Activated CD8-positive, alpha-beta memory T cell treated with anti-CD3 and anti-CD28 coated beads for 48 hours (primary cell): ENCODE data around the gene PAFAH1B2.
"Not testable (repeated sequence)": the region's sequence is repeated elsewhere in the genome, so short reads cannot be mapped to it uniquely, and the experiment has no call there.

Experiments
- DNase-seq, 3 experiments: peaks; one replicate each; pipeline ENCODE4 v3.0.0-alpha.2; 2020; ENCODE audit warnings: low read depth in 2 of 3, low spot score in 2 of 3

The PAFAH1B2 gene

GRCh38 chr11:117172724-117173421, 28.8 kb downstream of the PAFAH1B2 start:
- no peak for DNase-seq

DNA sequence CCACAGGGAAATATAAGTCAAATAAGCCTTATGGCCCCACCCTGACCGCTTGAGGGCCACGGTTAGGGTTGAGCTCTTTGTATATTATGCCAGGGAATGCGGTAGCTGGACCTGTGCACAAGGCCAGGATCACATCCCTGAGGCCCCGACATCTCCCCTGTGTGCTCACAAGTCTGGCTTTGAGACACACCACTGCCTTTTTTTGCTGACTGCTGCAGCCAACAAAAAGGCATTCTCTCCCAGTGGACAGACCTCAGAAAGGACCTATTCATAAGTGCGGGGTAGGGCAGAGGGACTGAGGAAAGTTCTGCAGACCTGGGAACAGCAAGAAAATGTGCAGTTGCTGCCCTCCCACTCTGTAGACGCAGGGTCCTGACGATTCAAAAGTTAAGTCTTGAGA, 31.0 kb downstream of the PAFAH1B2 start:
- DNase-seq = no peak

- no peak for DNase-seq
Observed at GRCh38 chr11:117175781-117176180, 31.7 kb downstream of the PAFAH1B2 start.

DNA sequence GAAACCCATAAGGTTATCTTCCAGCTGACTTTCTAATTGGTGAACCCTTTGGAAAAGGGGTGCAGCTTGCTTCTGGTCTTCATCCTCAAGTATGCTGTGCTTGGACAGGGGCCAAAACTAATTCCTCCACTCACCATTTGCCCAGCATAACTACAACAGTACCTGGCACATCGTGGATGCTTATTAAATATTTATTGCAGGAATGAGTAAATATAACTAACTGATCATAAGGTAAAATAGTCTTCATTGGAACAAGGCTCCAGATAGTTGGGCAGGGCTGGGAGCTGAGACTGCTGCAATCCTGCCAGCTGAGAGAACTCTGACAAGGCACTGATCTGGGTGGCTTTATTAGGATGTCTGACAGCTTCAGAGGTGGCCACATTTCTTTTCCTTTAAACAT, 32.1 kb downstream of the PAFAH1B2 start:
- DNase-seq = no peak

DNA sequence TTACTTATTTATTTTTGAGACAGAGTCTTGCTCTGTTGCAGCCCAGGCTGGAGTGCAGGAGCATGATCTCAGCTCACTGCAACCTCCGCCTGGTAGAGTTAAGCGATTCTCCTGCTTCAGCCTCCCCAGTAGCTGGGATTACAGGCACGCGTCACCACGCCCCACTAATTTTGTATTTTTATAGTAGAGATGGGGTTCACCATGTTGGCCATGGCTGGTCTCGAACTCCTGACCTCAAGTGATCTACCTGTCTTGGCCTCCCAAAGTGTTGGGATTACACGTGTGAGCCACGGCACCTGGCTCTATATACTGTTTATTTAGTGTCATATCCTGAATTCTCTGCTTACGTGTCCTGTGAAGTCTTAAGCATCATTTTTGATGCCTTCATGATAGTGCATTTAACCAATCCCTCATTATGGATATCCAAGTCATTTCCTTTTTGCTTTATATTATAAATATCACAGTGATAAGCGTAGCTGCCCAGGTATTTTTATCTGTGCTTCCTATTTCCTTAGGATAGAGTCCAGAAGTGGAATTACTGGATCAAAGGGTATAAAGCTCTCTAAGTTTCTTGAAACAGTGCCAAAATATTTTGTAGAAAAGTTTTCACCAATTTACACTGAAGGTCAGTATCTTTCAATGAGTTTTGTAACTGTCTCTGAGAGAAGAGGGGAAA, 33.6 kb downstream of the PAFAH1B2 start:
- no peak for DNase-seq

DNA sequence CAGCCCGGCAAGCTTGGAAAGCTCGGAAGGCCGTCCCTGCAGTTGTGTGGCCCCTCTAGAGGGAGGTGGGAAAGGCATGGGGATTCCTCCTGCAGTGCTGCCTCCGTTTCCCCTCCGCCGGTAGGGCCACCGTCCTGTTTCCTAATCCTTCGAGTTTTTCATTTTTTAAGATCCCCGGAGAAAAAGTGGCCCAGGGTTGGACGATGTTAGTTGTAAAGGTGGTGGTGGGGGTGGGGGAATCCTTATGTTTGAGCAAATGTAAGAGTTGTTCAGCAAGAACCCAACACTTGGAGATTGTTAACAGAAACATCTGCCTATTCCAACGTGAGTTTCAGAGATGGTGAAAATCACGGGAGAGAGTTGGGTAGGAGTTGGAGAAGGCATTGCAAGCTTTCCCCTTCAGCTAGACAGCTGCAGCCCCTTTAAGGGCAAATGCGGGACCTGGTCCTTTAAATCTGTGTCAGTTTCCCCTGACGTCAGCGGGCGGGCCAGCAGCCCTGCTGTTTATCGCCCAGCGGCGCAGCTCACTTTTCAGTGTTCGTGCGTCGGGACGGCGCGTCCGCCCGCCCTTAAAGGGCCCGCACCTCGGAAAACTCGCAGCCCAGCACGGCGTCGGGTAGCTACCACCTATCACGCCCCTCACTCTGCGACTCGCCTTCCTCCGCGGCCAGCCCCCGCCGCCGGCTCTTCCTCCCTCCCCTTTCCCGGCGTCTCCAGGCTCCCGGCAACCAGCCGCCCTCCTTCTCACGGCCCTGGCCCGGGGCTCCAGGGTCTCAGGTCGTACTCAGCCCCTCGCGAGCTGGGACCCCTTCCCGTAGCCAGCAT, 34.3 kb downstream of the PAFAH1B2 start, which contains the start of gene SIDT2:
Gene SIDT2, plus strand, starts transcription at position 534 of the 825 bp plus-strand sequence. CDS start 521 bp downstream, outside the sequence.
- DNase-seq = peak; percentile 50 to 74 (median 73)

DNA sequence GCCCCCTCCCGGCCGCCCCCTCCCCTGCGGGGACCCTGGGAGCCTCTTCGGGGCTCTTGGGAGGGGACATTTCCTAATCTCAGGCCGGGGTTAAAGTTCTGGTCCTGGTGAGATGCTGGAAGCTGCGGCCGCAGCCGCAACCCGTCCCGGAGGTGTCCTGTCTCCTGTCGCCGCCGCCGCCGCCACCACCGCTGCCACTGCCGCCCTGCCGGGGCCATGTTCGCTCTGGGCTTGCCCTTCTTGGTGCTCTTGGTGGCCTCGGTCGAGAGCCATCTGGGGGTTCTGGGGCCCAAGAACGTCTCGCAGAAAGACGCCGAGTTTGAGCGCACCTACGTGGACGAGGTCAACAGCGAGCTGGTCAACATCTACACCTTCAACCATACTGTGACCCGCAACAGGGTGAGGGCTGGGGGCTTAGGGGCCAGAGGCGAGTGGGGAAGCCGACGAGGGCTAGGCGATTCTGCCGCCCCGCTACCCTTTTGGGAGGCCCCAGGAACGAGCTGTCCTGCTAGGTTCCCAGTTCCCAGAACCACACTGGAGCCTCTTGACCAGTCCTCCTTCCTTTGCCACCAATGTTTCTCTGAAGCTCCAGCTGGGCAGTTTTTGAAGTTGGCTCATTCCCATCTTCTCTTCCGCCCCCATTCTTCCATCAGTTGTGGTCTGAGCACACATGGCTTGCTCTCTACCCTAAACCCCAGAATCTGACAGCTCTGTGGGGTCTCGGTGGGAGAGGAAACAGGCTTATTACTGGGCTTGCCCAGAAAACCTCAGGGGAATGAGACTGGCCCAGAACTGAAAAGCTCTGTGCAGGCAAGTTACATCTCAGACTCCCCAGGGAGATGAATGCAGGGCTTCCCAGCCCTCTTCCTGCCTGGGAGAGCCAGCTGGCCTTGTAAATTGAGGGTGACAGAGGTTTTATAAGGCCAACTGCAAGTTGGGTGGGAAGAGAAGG, 35.2 kb downstream of the PAFAH1B2 start:
- peak in 2 of 3 experiments; percentile 14 to 16 for DNase-seq

DNA sequence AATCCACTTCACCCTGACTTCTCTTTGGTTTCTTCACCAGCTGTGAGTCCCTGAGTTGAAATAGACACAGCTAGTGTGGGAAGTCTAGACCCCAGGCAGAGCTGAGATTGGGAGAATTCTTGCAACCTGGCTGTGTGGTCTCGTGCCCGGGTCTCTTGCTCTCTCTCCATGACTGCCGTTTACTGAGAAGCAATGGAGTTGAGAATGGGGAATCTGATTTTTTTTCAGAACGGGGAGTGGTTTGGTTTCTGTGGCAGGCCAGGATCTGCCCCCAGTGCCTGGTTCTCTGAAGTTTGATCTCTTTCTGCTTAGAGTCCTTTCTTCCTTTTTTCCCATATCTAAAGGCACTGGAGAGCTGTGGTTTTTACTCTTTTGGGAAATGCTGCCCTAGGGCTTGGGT, 35.9 kb downstream of the PAFAH1B2 start:
- DNase-seq = no peak

- peak in 1 of 3 experiments; percentile 27 for DNase-seq
Observed at GRCh38 chr11:117180661-117181585, 36.8 kb downstream of the PAFAH1B2 start.

- no peak for DNase-seq
Observed at GRCh38 chr11:117181586-117182550, 37.8 kb downstream of the PAFAH1B2 start.

GRCh38 chr11:117182551-117182935, 38.5 kb downstream of the PAFAH1B2 start:
- no peak for DNase-seq

DNA sequence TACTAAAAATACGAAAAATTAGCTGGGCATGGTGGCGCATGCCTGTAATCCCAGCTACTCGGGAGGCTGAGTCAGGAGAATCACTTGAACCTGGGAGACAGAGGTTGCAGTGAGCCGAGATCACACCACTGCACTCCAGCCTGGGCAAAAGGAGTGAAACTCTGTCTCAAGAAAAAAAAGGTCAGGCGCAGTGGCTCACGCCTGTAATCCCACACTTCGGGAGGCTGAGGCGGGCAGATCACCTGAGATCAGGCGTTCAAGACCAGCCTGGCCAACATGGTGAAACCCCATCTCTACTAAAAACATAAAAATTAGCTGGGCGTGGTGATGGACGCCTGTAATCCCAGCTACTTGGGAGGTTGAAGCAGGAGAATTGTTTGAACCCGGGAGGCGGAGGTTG, 39.1 kb downstream of the PAFAH1B2 start:
- not testable (repeated sequence) for DNase-seq

- no peak for DNase-seq
Observed at GRCh38 chr11:117183724-117184349, 39.8 kb downstream of the PAFAH1B2 start.

GRCh38 chr11:117185736-117186430, 41.8 kb downstream of the PAFAH1B2 start:
- DNase-seq = no peak

DNA sequence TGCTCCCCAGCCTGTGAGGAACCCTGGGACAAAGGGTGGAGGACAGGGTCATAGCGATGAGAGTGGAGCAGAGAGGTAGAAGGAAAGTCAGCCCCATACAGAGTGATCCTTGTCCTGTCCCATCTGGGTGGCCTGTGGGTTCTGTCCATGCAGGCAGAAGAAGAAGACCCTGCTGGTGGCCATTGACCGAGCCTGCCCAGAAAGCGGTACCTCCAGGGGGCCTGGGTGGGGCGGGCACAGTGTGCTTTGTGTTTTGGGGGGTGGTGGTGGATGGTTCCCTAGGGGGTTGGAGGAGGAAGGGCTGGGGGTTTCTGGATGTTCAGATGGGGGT, 42.3 kb downstream of the PAFAH1B2 start:
- DNase-seq = no peak

DNA sequence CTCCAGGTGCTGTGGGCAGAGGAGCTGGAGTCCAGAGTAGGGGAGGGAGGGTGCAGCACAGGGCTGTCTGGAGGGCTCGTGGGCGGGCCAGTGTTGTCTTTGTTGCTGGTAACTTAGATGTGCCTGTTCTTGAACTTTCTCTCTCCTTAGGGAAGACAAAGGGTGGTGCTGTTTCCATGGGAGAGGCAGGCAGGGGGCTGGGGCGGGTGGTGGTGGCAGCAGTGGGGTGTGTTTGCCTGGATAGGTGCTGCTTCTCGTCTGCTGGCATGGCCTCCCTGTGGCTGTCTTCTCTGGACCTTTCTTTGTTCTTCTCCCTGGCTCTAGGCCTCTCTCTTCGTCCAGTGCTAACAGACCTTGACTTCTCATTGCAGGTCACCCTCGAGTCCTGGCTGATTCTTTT, 42.9 kb downstream of the PAFAH1B2 start:
- no peak for DNase-seq

DNA sequence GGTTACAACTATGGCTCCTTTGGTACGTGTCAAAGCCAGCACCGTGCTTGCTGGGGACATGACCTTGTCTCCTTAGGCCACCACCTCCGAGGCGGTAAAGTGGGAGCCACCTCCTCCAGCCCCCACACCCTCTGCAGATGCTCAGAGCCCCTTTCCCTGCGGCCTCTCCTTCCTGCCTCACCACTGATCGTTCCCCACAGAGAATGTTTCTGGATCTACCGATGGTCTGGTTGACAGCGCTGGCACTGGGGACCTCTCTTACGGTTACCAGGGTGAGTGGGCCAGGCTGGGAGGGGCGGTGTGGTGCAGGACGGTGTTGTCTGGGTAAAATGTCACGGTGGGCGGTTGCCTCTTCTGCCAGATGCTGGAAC, 43.3 kb downstream of the PAFAH1B2 start:
- no peak for DNase-seq
